MM.1S (cell line): ENCODE results near the gene NR2C2.

Source experiments
- EZH2 ChIP-seq: fragments of 300-600 bp; sonication (generic); optimal IDR thresholded peaks from 2 replicates; pipeline ENCODE3; 2017; ENCODE audit warnings: low read depth, mild to moderate bottlenecking, antibody characterized with exemption, low read length, mixed read lengths
- EZH2phosphoT487 ChIP-seq: fragments of 300-600 bp; sonication (generic); IDR thresholded peaks from 2 replicates; pipeline ENCODE4 v1.6.1; 2018; ENCODE audit warnings: antibody characterized with exemption, low read length
- TF ChIP-seq, protein P1 (sequence below): fragments of 300-600 bp; sonication (generic); IDR thresholded peaks from 2 replicates; pipeline ENCODE4 v1.5.1; 2016; ENCODE audit warnings: antibody characterized with exemption, low read length, mixed read lengths

- TF ChIP-seq, protein P1, sequence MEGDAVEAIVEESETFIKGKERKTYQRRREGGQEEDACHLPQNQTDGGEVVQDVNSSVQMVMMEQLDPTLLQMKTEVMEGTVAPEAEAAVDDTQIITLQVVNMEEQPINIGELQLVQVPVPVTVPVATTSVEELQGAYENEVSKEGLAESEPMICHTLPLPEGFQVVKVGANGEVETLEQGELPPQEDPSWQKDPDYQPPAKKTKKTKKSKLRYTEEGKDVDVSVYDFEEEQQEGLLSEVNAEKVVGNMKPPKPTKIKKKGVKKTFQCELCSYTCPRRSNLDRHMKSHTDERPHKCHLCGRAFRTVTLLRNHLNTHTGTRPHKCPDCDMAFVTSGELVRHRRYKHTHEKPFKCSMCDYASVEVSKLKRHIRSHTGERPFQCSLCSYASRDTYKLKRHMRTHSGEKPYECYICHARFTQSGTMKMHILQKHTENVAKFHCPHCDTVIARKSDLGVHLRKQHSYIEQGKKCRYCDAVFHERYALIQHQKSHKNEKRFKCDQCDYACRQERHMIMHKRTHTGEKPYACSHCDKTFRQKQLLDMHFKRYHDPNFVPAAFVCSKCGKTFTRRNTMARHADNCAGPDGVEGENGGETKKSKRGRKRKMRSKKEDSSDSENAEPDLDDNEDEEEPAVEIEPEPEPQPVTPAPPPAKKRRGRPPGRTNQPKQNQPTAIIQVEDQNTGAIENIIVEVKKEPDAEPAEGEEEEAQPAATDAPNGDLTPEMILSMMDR, result no peak
- TF ChIP-seq EZH2, result no peak
- no peak for TF ChIP-seq EZH2phosphoT487
Measured at GRCh38 chr3:15091575-15091974, 144.2 kb downstream of the NR2C2 start.
